ENCODE measurements around the gene INSL4. TPM values are rescaled to one million over a fixed set of nuclear protein-coding genes. Genes with fewer than 3 reads are reported as not detected.

Gene INSL4
- polyA plus RNA-seq, 1 donor from 2014 or later = not detected

DNA sequence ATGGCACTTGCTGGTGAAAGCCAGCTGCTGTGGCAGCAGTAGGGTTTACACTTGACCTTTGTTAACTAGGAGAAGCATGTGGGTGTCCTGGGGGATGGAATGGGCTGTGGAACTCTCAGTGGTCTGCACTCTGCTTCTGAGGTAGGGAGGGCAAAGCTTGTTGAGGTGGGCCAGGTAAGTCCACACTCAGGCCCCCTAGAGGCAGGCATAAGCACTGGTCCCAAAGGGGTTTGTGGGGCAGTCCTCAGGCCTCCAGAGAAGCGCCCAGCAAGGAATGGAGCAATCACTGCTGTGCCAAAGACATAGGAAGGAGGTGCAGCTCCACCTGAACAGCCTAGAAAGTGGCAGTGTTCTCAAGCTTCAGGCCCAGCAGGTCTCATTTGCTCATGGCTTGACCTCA lies 34.7 kb downstream of the INSL4 start:
- H3K27me3 ChIP-seq (ENCODE audit: insufficient read depth, low read depth, low read length) = no peaks in the 10 kb centered on the region
- no peak overlapping the region for H3K27ac ChIP-seq (ENCODE audit: low read length)

GRCh38 chr9:5269249-5269715 lies 38.1 kb downstream of the INSL4 start:
- H3K4me2 ChIP-seq (ENCODE audit: low read length) = no peak overlapping the region
- H3K4me3 ChIP-seq (ENCODE audit: low read length) = no peak overlapping the region
- H3K9me3 ChIP-seq (ENCODE audit: low read length) = no peaks in the 10 kb centered on the region
- TF ChIP-seq SMC3 (conservative IDR thresholded peaks at IDR 0.05; ENCODE audit: poor library complexity) = no peak
- no peak for TF ChIP-seq TAF1 (IDR thresholded peaks at IDR 0.05; ENCODE audit: low read depth)
- no peak for TF ChIP-seq RAD21 (conservative IDR thresholded peaks at IDR 0.05)
- no peak for TF ChIP-seq POLR2AphosphoS5 (IDR thresholded peaks at IDR 0.05)
- TF ChIP-seq MXI1 (conservative IDR thresholded peaks at IDR 0.05; ENCODE audit: poor library complexity, severe bottlenecking) = no peak
- no peak for TF ChIP-seq EP300 (conservative IDR thresholded peaks at IDR 0.05; ENCODE audit: poor library complexity, severe bottlenecking)
- TF ChIP-seq, protein P1, sequence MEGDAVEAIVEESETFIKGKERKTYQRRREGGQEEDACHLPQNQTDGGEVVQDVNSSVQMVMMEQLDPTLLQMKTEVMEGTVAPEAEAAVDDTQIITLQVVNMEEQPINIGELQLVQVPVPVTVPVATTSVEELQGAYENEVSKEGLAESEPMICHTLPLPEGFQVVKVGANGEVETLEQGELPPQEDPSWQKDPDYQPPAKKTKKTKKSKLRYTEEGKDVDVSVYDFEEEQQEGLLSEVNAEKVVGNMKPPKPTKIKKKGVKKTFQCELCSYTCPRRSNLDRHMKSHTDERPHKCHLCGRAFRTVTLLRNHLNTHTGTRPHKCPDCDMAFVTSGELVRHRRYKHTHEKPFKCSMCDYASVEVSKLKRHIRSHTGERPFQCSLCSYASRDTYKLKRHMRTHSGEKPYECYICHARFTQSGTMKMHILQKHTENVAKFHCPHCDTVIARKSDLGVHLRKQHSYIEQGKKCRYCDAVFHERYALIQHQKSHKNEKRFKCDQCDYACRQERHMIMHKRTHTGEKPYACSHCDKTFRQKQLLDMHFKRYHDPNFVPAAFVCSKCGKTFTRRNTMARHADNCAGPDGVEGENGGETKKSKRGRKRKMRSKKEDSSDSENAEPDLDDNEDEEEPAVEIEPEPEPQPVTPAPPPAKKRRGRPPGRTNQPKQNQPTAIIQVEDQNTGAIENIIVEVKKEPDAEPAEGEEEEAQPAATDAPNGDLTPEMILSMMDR (IDR thresholded peaks at IDR 0.05; ENCODE audit: poor library complexity, severe bottlenecking) = no peak
- TF ChIP-seq EZH2 (IDR thresholded peaks at IDR 0.05; ENCODE audit: borderline replicate concordance, insufficient read depth, low read length, poor library complexity, severe bottlenecking) = no peak

More for the DNA sequence above, 34.7 kb downstream of the INSL4 start:
- Histone ChIP-seq H4K20me1 (ENCODE audit: insufficient read depth) (no peaks in the 10 kb centered on the region), H3F3A (ENCODE audit: insufficient read depth, low read length, poor library complexity, severe bottlenecking) (no peaks in the 10 kb centered on the region), H3K4me2 (ENCODE audit: low read length) (no peak overlapping the region), H2AFZ (ENCODE audit: low read depth, low read length) (no peak overlapping the region), H3K79me2 (replicated peaks; ENCODE audit: insufficient read depth, low read length) (no peaks in the 10 kb centered on the region), H3K9me3 (ENCODE audit: low read length) (no peaks in the 10 kb centered on the region), H3K9ac (ENCODE audit: low read length) (no peak overlapping the region), H3K9me2 (ENCODE audit: insufficient read depth, low read length) (no peaks in the 10 kb centered on the region), H3K36me3 (ENCODE audit: insufficient read depth, low read length) (no peaks in the 10 kb centered on the region), H3K4me3 (ENCODE audit: low read length) (no peak overlapping the region)
- TF ChIP-seq, protein P1 (IDR thresholded peaks at IDR 0.05; ENCODE audit: poor library complexity, severe bottlenecking) = no peak
- TF ChIP-seq MXI1 (conservative IDR thresholded peaks at IDR 0.05; ENCODE audit: poor library complexity, severe bottlenecking) = no peak
- TF ChIP-seq EP300 (conservative IDR thresholded peaks at IDR 0.05; ENCODE audit: poor library complexity, severe bottlenecking) = no peak
- TF ChIP-seq RAD21 (conservative IDR thresholded peaks at IDR 0.05) = no peak
- no peak for TF ChIP-seq EZH2 (IDR thresholded peaks at IDR 0.05; ENCODE audit: borderline replicate concordance, insufficient read depth, low read length, poor library complexity, severe bottlenecking)
- no peak for TF ChIP-seq SMC3 (conservative IDR thresholded peaks at IDR 0.05; ENCODE audit: poor library complexity)
- no peak for TF ChIP-seq REST (IDR thresholded peaks at IDR 0.05; ENCODE audit: borderline replicate concordance)
- no peak for TF ChIP-seq TAF1 (IDR thresholded peaks at IDR 0.05; ENCODE audit: low read depth)
- TF ChIP-seq POLR2AphosphoS5 (IDR thresholded peaks at IDR 0.05) = no peak

More at GRCh38 chr9:5269249-5269715, 38.1 kb downstream of the INSL4 start:
- Histone ChIP-seq H3K36me3 (ENCODE audit: insufficient read depth, low read length) (no peaks in the 10 kb centered on the region), H3K27ac (ENCODE audit: low read length) (no peak overlapping the region), H3F3A (ENCODE audit: insufficient read depth, low read length, poor library complexity, severe bottlenecking) (no peaks in the 10 kb centered on the region), H3K79me2 (replicated peaks; ENCODE audit: insufficient read depth, low read length) (no peaks in the 10 kb centered on the region), H4K20me1 (ENCODE audit: insufficient read depth) (no peaks in the 10 kb centered on the region), H3K27me3 (ENCODE audit: insufficient read depth, low read depth, low read length) (no peaks in the 10 kb centered on the region), H2AFZ (ENCODE audit: low read depth, low read length) (no peak overlapping the region), H3K9me2 (ENCODE audit: insufficient read depth, low read length) (no peaks in the 10 kb centered on the region), H3K9ac (ENCODE audit: low read length) (no peak overlapping the region)
